Gastroesophageal sphincter (tissue), 4 donors: Measurements from ENCODE around the gene LENEP. TPM values are rescaled to one million over a fixed set of nuclear protein-coding genes. Genes with fewer than 3 reads are reported as not detected.

Experiments used
- ATAC-seq: fragments of 150-250 bp; one replicate; pipeline ENCODE4 v1.9.1; 2016; ENCODE audit warnings: mild to moderate bottlenecking, moderate library complexity
- H3K27ac ChIP-seq, 4 donors: fragments of 200-600 bp; sonication (generic) in 3 of 4; 1 replicate in 3 of 4; 2 replicates in 1 of 4; pipeline ENCODE4 v1.5.1; 2016 to 2019
- H3K27me3 ChIP-seq: fragments of 200-600 bp; sonication (generic); one replicate; pipeline ENCODE4 v1.5.1; 2019
- H3K36me3 ChIP-seq, 2 donors: fragments of 200-600 bp; sonication (generic); one replicate each; pipeline ENCODE4 v1.5.1; 2019; ENCODE audit warnings: control low read depth in 1 of 2
- H3K4me1 ChIP-seq, 3 donors: fragments of 200-600 bp; sonication (generic); 1 replicate in 2 of 3; 2 replicates in 1 of 3; pipeline ENCODE4 v1.5.1; 2016 to 2019; ENCODE audit warnings: control low read depth in 2 of 3
- H3K4me3 ChIP-seq, 2 donors: fragments of 200-600 bp; sonication (generic); one replicate each; pipeline ENCODE4 v1.5.1; 2019; ENCODE audit warnings: mild to moderate bottlenecking in 1 of 2, moderate library complexity in 1 of 2
- H3K9me3 ChIP-seq, 3 donors: fragments of 200-600 bp; sonication (generic); one replicate each; pipeline ENCODE4 v1.5.1; 2017 to 2019; ENCODE audit warnings: control low read depth in 2 of 3
- CTCF ChIP-seq, 4 experiments: fragments of 200-600 bp in 2 of 4; fragments of 450-650 bp in 2 of 4; sonication (generic) in 1 of 4; IDR thresholded peaks; one replicate each; pipeline ENCODE4 v1.5.1; 2017 to 2019; ENCODE audit warnings: antibody characterized with exemption in 4 of 4, mild to moderate bottlenecking in 2 of 4, moderate library complexity in 2 of 4
- EP300 ChIP-seq: sonication (generic); formaldehyde crosslinking; IDR thresholded peaks from one replicate; pipeline ENCODE4 v1.6.1; 2017; ENCODE audit warnings: antibody characterized with exemption, mild to moderate bottlenecking
- POLR2A ChIP-seq, 2 donors: fragments of 450-650 bp; IDR thresholded peaks; one replicate each; pipeline ENCODE4 v1.6.1; 2017; ENCODE audit warnings: antibody characterized with exemption in 2 of 2, mild to moderate bottlenecking in 2 of 2, moderate library complexity in 1 of 2
- POLR2AphosphoS5 ChIP-seq: sonication (generic); formaldehyde crosslinking; IDR thresholded peaks from one replicate; pipeline ENCODE4 v1.6.1; 2017; ENCODE audit warnings: antibody characterized with exemption
- WGBS, 2 donors: methylation state at CpG; one replicate each; pipeline ENCODE4 v1.1.5; 2018; ENCODE audit warnings: low coverage in 1 of 2; 5-methylcytosine and 5-hydroxymethylcytosine counted together
- total RNA-seq, 4 donors: library from RNA; depleted of rRNA; stranded (reverse); fragments of >200 nt; gene quantifications; one replicate each; pipeline ENCODE4 v1.1.0, GENCODE V29; 2016

Gene LENEP
- total RNA-seq, 4 donors from 2014 or later: not detected

GRCh38 chr1:155002464-155003226 lies 9.3 kb downstream of the LENEP start, which contains the start of gene ZBTB7B:
ZBTB7B (plus strand) TSS chr1:155002802; CDS start chr1:155014661, 11,859 bp downstream.
- peaks cover 6 to 61% (median 36%) of the 10 kb centered on the region in 3 donors for H3K4me1 ChIP-seq
- H3K27ac ChIP-seq: peak within 1 kb of the TSS; percentile 88 to 97 (median 96)
- TF ChIP-seq POLR2A (IDR thresholded peaks at IDR 0.05): peak in 1 of 2 donors; percentile 20
- peak in 2 of 4 experiments; percentile 18 to 21 for TF ChIP-seq CTCF (IDR thresholded peaks at IDR 0.05)
- TF ChIP-seq EP300: no peak
- 0% methylated on average over 4 to 10 of the region's 35 CpGs for WGBS, 2 donors
- H3K27me3 ChIP-seq: no peaks in the 10 kb centered on the region
- peak; percentile 32 for ATAC-seq
- no peaks in the 10 kb centered on the region for H3K9me3 ChIP-seq
- peak within 1 kb of the TSS; percentile 76 to 89 for H3K4me3 ChIP-seq
- no peaks in the 10 kb centered on the region for H3K36me3 ChIP-seq

GRCh38 chr1:155003227-155003765 lies 9.9 kb downstream of the LENEP start:
- 0 to 1% methylated on average over 13 to 19 of the region's 37 CpGs for whole genome bisulfite sequencing, 2 donors
- no peak for ATAC-seq
- H3K9me3 ChIP-seq: no peaks in the 10 kb centered on the region

GRCh38 chr1:155003766-155004351 lies 10.5 kb downstream of the LENEP start:
- no peak for TF ChIP-seq EP300
- TF ChIP-seq POLR2AphosphoS5: peak; percentile 3
- no peak for ATAC-seq
- no peaks in the 10 kb centered on the region for H3K9me3 ChIP-seq
- WGBS, 2 donors: 0% methylated on average over 3 to 5 of the region's 34 CpGs
- peak overlapping the region; percentile 76 to 89 for H3K4me3 ChIP-seq
- peaks cover 6 to 65% (median 37%) of the 10 kb centered on the region in 3 donors for H3K4me1 ChIP-seq
- no peaks in the 10 kb centered on the region for H3K36me3 ChIP-seq
- H3K27me3 ChIP-seq: no peaks in the 10 kb centered on the region
- peak overlapping the region; percentile 88 to 97 (median 96) for H3K27ac ChIP-seq

More at GRCh38 chr1:155003227-155003765, 9.9 kb downstream of the LENEP start:
- Histone ChIP-seq H3K27ac (peak overlapping the region; percentile 88 to 97 (median 96)), H3K27me3 (no peaks in the 10 kb centered on the region), H3K36me3 (no peaks in the 10 kb centered on the region), H3K4me3 (peak overlapping the region; percentile 76 to 89), H3K4me1 (peaks cover 6 to 65% (median 38%) of the 10 kb centered on the region in 3 donors)
- TF ChIP-seq POLR2AphosphoS5: no peak

- WGBS, 2 donors: 30% methylated on average over 2 of the region's 5 CpGs; no CpG with 5 or more reads in 1 of the 2 donors
- H3K4me1 ChIP-seq: peaks cover 5 to 64% (median 31%) of the 10 kb centered on the region in 3 donors
- no peaks in the 10 kb centered on the region for H3K27me3 ChIP-seq
- H3K27ac ChIP-seq: peak overlapping the region; percentile 88 to 97 (median 96)
- H3K4me3 ChIP-seq: peak overlapping the region; percentile 76 to 89
- no peaks in the 10 kb centered on the region for H3K36me3 ChIP-seq
- TF ChIP-seq EP300 (no peak), CTCF (IDR thresholded peaks at IDR 0.05) (no peak), POLR2A (IDR thresholded peaks at IDR 0.05) (no peak), POLR2AphosphoS5 (no peak)
- H3K9me3 ChIP-seq: no peaks in the 10 kb centered on the region
- no peak for ATAC-seq
These were observed 11.1 kb downstream of the LENEP start for GRCh38 chr1:155004352-155005075.

GRCh38 chr1:155005076-155006011 lies 12.0 kb downstream of the LENEP start:
- 28 to 63% methylated on average over 3 to 5 of the region's 17 CpGs for WGBS, 2 donors
- Histone ChIP-seq H3K27ac (peak overlapping the region; percentile 21 to 97 (median 92)), H3K36me3 (no peaks in the 10 kb centered on the region), H3K4me1 (peaks cover 3 to 64% (median 25%) of the 10 kb centered on the region in 3 donors), H3K4me3 (peak overlapping the region in 1 of 2 donors; percentile 76), H3K27me3 (no peaks in the 10 kb centered on the region), H3K9me3 (no peaks in the 10 kb centered on the region)
- TF ChIP-seq POLR2AphosphoS5 (peak; percentile 53), CTCF (IDR thresholded peaks at IDR 0.05) (no peak), POLR2A (IDR thresholded peaks at IDR 0.05) (peak in 1 of 2 donors; percentile 16)
- no peak for ATAC-seq
